GM21381 (cell line): ENCODE results near the gene ACO2.

Experiments
- ATAC-seq: cut with Tn5 transposase; IDR thresholded peaks from one replicate; pipeline ENCODE4 v1.9.1; 2021; ENCODE audit warnings: mild to moderate bottlenecking, moderate library complexity; ENCODE audit not compliant: unreplicated experiment

The ACO2 gene

DNA sequence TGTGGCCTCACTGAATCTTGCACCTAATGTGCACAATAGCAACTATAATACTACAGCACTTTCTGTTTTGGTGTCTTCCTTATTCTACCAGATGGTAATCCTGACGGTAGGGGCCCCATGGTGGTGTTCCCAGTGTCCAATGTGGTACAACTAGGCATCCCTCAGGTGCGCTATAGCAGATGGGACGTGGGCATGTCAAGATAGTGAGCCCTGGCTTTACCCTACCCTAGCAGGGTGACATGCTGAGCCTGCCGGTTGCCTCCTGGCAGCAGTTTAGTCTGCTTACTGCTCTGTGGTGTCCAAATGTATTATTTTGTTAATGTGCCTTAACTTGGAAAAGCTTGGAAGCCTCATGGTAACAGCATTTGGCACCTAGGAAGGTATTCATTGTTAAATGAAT is 19.2 kb downstream of the ACO2 start:
- ATAC-seq: no peak

DNA sequence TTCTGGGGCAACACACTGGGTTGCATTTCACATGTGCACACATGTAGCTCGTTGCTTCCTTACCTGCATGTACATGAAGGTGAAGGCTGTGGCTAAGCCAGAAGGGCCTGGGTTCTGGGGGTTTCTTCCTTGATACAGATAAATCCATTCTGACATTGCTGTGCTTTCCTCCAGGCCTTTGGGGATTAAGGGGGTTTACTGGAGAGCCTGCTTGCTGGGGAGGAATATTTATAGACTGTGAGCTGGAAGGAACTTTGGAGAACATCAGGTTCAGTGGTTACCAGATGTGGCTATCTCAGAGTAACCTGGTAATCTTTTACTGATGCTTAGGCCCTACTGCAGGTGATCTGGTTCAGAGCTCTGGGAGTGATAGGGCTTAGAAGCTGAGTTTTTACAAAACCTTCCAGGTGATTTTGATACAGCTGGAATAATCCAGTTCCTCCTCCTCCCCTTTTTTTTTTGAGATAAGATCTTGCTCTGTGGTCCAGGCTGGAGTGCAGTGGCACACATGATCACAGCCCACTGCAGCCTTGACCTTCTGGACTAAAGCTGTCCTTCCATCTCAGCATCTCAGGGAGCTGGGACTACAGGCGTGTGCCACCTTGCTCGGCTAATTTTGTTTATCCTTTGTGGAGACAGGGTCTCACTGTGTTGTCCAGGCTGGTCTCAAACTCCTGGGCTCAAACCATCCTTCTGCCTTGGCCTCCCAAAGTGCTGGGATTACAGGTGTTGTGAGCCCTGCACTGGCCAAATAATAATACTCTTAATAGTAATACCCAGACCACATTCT is 19.9 kb downstream of the ACO2 start:
- ATAC-seq: no peak

DNA sequence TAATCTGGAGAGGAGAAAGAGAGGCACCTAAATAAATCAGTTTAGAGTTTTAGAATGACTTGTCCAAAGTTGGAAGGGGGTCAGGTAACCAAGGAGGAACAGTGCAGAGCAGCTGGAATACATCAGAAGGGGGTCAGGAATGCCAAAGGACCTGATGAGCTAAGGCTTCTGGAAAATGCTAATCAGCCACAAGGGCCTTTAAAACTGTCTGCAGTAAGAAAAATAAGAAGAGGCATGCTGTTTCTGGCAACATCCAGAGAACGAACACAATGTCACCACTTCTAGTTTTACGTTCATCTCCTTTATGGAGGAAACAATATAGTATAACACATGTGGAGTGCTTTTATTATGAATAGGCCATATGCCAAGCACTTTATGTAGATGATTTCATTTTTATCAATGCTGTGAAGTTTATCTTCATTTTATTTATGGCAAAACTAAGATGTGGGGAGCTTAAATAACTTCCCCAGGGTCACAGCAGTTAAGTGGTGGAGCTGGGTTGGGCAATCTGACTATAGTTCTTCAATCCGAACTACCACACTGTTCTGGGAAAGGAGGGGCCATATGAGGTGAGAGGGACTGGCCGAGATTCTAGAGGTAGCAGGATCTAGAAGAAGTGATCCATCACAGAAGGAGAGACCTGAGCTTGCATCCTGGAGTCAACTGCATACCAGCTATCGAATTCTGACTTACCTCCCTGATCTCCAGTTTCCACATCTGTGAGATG is 22.6 kb downstream of the ACO2 start:
- no peak for ATAC-seq

DNA sequence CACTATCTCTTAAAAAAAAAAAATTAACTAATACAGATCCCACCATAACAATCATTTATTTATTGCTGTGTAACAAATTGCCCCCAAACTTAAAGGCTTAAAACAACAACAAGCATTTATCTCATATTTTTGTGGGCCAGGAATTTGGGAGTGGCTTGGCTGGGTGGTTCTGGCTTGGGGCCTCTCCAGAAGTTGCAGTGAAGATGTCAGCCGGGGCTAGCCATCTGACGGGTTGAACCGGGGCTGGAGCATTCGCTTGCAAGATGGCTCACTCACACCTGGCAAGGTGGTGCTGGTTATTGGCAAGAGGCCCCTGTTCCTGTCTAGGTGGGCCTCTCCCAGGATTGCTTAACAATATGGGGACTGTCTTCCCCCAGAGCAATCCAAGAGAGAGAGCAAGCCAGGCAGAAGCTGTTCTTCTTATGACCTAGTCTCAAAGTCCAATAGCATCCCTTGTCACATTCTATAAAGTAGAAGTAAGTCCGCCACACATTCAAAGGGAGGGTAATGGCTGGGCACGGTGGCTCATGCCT is 29.5 kb downstream of the ACO2 start:
- ATAC-seq: no peak

DNA sequence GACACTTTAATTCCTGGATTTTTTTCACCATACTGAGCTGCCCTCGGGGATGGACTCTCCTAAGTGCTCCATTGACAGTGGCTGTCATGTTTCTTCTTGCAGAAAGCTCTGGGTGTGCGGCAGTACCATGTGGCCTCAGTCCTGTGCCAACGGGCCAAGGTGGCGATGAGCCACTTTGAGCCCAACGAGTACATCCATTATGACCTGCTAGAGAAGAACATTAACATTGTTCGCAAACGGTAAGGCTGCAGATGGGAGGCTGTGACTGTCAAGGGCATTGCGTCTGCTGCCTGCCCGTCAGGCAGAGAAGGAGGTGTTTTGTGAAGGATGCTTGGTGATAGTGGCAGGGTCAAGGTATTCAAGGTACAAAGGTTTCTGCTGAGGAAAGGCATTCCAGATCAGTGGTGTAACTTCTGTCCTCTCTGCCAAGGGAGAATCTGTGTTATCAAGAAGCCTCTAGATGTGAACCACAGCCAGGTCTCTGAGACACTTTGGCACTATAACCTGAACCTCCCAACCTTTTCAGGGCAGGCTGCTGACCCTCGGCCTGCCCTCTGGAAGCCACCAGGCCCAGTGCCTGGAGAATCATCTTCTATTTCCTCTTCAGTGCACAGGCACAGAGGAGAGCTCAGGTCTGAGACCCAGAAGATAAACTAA is 30.8 kb downstream of the ACO2 start:
- ATAC-seq: no peak

DNA sequence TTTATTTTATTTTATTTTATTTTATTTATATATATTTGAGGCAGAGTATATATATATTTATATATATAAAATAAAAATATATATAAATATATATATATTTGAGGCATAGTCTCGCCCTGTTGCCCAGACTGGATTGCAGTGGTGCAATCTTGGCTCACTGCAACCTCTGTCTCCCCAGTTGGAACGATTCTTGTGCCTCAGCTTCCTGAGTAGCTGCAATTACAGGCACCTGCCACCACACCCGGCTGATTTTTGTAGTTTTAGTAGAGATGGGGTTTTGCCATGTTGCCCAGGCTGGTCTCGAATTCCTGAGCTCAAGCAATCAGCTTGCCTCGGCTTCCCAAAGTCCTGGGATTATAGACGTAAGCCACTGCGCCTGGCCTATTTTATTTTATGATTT is 31.4 kb downstream of the ACO2 start:
- ATAC-seq: no peak

DNA sequence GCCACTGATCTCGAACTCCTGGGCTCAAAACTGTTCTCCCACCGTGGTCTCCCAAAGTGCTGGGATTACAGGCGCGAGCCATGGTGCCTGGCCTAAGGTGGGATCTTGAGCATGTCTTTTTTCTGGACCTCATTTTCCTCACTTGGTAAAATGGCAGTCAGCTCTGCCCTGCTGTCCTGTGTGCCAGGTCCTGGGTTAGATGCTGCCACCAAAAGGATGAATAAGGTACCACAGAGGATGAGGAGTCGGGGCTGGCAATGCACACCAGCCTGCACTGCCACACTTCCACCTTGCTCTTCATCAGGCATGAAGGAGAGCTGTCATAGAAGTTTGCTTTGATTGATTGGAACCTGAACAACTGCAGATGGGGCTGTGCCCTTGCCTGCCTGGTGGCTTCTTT is 32.3 kb downstream of the ACO2 start:
- ATAC-seq: no peak

DNA sequence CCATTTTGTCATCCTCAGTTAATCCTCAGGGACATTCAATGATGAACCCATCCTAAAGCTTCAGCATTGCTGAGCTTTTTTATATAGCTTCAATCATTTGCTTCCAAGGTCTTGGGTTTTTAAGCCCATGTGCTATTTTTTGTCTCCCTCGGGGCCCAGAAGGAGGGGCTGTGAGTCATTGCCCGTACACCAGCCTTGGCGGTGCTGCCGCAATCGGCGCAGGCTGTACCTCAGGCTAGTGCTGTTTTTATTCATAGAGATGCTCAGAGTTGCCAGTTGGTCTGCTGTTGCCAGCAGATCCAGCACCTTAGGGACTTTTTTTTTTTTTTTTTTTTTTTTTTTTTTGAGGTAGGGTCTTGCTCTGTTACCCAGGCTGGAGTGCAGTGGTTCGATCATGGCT is 35.5 kb downstream of the ACO2 start:
- ATAC-seq: no peak

DNA sequence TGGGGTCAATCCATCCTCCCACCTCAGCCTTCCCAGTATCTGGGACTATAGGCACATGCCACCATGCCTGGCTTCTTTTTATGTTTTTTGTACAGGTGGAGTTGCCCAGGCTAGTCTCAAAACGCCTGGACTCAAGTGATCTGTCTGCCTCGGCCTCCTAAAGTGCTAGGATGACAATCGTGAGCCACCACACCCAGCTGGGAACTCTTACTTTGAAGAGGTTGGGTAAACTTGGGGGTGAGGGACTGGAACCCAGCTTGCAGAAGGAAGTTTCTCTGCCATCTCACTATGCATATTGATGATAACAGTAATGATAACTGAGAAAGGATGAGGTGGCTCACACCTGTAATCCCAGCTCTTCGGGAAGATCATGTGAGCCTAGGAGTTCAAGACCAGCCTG is 35.9 kb downstream of the ACO2 start:
- no peak for ATAC-seq

DNA sequence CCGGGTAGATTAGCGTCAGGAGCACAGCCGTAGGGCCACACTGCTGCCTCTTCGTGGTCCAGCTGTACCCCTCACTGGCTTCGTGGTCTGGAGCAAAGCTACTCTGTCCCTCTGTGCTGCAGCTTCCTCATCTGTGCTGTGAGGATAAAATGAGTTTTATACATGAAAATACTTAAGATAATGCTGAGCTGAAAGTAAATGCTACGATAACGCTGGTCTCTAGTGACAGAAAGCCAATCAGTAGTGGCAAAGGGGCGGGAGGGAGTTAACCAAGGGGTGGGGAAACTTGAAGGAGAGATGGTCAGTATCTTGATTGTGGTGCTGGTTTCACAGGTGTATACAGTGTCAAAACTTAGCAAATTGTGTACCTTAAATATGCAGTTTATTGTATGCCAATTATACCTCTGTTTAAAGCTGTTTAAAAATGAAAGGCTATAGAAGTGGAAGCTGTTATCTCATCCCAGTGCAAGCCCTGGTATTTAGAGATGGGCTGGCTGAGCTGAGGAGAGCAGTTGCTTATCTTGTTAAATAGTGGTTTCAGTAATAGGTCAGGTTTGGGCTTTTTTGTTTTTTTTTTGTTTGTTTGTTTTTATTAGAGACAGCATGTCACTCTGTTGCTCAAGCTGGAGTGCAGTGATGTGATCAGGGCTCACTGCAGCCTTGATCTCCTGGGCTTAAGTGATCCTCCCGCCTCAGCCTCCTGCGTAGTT is 36.7 kb downstream of the ACO2 start:
- no peak for ATAC-seq

DNA sequence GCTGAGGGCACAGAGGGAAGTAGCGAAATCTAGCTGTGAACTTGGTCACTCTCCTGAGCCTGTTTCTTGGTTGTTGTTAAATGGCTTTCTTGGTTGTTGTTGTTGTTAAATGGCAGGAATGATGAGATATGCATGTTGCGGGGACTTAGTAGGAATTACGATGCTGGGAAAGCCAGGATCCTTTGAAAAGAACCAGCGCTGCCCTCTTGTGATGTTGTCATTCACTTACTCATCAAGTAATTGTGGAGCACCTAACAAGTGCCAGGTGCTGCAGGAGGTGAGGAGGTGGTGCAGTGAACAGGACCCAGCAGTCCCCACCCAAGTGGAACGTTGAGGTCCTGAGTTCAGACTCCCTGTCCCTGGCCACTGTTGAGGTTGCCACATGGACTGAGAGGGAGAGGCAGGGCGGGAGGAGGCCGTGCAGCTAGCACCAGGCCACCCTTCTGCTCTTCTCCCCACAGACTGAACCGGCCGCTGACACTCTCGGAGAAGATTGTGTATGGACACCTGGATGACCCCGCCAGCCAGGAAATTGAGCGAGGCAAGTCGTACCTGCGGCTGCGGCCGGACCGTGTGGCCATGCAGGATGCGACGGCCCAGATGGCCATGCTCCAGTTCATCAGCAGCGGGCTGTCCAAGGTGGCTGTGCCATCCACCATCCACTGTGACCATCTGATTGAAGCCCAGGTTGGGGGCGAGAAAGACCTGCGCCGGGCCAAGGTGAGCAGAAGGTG is 38.6 kb downstream of the ACO2 start:
- ATAC-seq: no peak

DNA sequence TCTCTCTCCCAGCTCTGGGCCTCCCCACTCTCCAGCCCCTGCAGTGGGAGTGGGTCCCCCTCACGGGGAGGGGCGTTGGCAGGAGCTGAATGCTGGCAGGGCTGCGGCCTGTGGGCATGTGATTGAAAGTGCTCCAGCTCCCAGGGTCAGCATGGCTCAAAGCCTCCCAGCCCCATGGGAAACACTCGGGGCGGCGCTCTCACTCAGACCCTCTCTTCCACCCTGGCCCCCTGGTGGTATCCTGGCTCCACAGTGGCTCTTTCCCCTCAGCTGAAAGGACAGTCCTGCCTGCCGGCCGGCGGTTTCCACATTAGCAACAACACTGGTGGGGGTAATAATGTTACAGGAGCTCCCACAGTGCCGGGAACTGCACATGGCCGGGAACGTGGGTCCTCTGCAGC is 39.9 kb downstream of the ACO2 start:
- no peak for ATAC-seq

DNA sequence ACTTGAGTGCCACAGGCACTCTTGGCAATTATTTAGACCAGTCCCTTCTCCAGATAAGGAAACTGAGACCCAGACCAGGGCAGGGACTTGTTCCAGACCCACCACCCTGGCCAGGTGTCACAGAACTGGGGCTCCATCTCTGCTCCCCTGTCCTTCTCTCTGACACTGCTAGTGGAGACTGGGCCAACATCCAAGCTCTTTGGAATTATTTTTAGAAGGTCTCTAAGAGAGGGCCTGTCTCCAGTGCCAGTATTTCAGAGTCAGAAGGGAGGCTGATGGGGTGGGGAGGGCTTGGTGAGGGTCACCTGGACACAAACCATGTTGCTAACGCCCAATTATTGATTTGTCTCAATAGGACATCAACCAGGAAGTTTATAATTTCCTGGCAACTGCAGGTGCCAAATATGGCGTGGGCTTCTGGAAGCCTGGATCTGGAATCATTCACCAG is 42.6 kb downstream of the ACO2 start:
- ATAC-seq: no peak

DNA sequence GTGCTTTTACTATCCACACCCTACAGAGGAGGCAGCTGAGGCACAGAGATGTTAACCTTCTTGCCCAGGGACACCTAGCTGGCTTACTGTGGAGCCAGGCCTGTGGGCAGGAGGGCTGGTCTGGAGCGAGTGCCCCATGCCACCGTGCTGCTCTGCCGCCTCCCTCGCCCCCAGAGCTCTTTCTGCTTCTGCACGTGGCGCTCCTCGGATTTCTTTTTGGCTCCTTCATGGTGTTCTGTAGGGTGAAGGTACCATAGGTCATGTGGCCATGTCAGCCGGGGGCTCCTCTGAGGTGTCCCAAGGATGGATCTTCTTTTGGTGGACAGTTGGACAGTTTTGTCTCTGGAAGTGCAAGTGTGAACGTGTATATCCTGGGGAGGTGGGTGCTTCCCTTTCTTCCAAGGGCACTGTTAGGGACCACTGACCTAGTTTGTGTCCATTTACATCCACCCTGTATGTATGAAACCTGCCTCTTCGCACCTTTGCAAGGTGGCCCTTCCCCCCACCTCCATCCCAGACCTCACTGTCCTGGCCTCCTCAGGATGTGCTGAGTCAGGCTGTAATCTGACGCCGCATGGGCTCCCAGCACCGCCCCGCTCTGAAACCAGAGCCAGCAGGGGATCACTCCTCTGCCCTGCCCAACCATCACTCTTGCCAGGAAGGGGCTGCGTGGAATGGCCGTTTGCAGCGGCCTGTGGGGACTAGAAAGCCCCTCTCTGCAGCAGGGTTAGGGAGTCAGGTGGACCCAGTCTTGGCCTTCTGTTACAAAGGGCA is 43.7 kb downstream of the ACO2 start:
- ATAC-seq: no peak

DNA sequence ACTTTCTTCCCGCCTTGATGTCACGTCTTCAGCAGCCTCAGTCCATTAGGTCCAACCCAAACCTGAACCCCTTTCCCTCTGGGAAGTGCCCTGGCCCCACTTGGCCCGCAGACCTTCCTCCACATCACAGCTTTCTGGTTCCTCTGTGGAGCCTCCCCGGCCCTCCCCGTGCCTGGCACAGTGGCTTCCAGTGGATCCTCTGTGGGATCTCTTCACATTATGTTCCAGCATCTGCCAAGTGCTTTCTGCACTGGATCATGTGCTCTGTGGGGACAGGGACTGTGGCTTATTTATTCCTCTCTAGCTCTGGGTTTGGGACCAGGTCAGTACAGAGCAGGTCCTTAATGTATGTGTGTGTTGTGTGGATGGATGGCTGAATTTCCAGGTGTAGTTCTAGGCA is 44.5 kb downstream of the ACO2 start:
- ATAC-seq: no peak

DNA sequence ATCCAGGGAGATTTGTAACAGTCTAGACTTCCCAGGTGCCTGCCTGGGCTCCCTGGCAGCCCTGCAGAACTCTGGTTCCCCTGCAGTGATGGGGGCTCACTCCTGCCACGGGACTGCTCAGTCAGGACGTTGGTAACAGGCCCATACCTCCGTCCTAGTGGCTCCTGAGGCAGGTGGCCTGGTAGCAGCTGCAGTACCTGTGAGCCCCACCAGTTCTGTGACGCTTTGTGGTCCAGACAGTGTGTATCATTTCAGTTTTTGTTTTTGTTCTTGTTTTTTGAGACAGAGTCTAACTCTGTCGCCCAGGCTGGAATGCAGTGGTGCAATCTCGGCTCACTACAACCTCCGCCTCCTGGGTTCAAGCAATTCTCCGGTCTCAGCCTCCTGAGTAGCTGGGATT is 47.5 kb downstream of the ACO2 start:
- ATAC-seq: no peak

DNA sequence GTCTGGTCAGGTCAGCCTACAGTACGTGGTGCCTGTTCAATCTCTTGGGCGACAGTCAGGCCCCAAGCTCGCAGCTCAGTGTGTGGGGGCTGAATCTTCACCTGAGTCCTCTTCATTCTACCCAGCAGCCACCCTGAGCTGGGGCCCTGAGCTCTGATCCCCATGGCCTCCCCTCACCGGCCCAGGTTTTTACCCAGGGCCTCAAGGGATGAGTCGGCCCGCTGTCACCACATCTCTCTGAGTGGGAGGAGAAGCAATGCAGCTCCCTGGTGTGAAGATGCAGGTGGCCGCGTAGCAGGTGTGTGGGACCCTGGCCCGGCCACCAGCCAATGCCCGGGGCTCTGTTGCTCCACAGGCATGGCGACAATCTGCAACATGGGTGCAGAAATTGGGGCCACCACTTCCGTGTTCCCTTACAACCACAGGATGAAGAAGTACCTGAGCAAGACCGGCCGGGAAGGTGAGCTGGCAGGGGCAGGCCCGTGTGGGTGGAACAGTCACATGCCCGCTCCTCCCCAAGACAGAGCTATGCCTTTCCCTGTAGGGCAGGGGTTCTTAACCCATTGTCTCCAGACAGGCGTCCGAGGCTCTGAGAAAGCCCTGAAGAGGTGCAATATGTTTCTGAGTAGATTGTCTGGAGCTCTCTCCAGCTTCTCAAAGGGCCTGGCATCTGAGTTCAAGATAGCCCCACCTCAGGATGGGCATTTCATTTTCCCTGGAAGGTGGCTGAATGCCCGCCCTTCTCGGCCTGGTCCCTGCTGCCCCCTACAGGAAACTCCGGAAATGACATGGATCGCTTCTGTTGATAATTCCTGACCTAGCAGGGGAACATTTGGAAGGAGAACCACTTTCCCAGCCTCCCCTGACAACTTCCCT is 48.5 kb downstream of the ACO2 start:
- no peak for ATAC-seq

DNA sequence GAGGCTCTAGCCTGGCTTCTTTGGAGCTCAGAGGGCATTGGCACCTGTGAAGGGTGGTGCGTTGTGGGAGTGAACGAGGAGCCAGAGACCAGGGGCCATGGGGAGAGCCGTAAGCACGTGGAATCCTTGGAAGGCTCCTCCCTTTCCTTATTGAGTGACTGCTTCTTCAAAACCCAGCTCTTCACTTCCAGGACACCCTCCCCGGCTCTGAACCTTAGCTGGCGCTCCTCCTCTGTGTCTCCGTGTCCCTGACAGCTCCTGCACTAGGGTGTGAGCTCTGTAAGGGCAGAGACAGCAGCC is 49.1 kb downstream of the ACO2 start:
- no peak for ATAC-seq

DNA sequence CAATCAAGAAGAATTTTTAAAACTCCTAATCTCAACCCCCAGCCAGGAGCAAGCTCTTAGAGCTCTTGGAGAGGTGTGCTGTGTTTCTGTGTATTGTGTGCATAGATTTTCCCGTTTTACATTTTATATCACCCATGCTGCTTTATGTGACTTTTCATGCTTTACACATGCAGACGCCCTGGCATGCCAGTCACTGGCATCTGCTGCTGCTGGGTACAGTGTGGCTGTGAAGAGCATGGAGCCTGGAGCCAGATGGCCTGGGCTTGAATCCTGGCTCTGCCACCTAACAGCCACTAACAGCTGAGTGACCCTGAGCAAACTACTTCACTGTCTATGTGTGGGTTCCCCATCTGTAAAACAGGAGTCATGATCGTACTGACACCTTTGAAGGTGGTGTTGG is 52.2 kb downstream of the ACO2 start:
- ATAC-seq: no peak
